HG03103 (cell line): ENCODE measurements around the gene CD2BP2.

Experiments used
- ATAC-seq: cut with Tn5 transposase; IDR thresholded peaks from one replicate; pipeline ENCODE4 v1.9.1; 2021; ENCODE audit warnings: low read depth; ENCODE audit not compliant: unreplicated experiment

The CD2BP2 gene

GRCh38 chr16:30365200-30365599 lies 10.1 kb upstream of the CD2BP2 start:
- ATAC-seq, result no peak

GRCh38 chr16:30361180-30361579 lies 6.1 kb upstream of the CD2BP2 start:
- ATAC-seq, result no peak

GRCh38 chr16:30359871-30360170 lies 4.7 kb upstream of the CD2BP2 start:
- ATAC-seq, result no peak

GRCh38 chr16:30358990-30359870 lies 4.1 kb upstream of the CD2BP2 start:
- ATAC-seq, result no peak

GRCh38 chr16:30358577-30358936 lies 3.4 kb upstream of the CD2BP2 start:
- no peak for ATAC-seq

GRCh38 chr16:30357715-30358576 lies 2.8 kb upstream of the CD2BP2 start:
- ATAC-seq, result no peak

- no peak for ATAC-seq
These were observed 2.1 kb upstream of the CD2BP2 start for GRCh38 chr16:30357085-30357714.

- no peak for ATAC-seq
These were observed 1.4 kb upstream of the CD2BP2 start for GRCh38 chr16:30356401-30357084.

- ATAC-seq, result no peak
These were observed 823 bp upstream of the CD2BP2 start for GRCh38 chr16:30355954-30356308.

GRCh38 chr16:30354423-30355143 lies 525 bp downstream of the CD2BP2 start:
- ATAC-seq, result peak; percentile 13

GRCh38 chr16:30353438-30354129 lies 1.5 kb downstream of the CD2BP2 start:
- no peak for ATAC-seq

- ATAC-seq, result no peak
These were observed 2.4 kb downstream of the CD2BP2 start for GRCh38 chr16:30352488-30353401.

- ATAC-seq, result no peak
These were observed 3.3 kb downstream of the CD2BP2 start for GRCh38 chr16:30351586-30352419.

GRCh38 chr16:30351001-30351441 lies 4.1 kb downstream of the CD2BP2 start:
- ATAC-seq, result no peak

- ATAC-seq, result no peak
These were observed 4.8 kb downstream of the CD2BP2 start for GRCh38 chr16:30350134-30350871.

- no peak for ATAC-seq
These were observed 5.4 kb downstream of the CD2BP2 start for GRCh38 chr16:30349675-30350074.

GRCh38 chr16:30348929-30349328 lies 6.2 kb downstream of the CD2BP2 start:
- ATAC-seq, result no peak
